Loucy (cell line): ENCODE data around the gene GRWD1.

Experiments
- H2AFZ ChIP-seq: fragments of 200-600 bp; sonication (generic); 2 replicates; pipeline ENCODE4 v1.6.0; 2016; ENCODE audit warnings: antibody characterized with exemption, mild to moderate bottlenecking, low read length, moderate library complexity
- H3F3A ChIP-seq: fragments of 200-600 bp; 2 replicates; pipeline ENCODE4 v1.6.0; 2016; ENCODE audit warnings: antibody characterized with exemption, low read depth, mild to moderate bottlenecking
- H3K27me3 ChIP-seq: fragments of 200-600 bp; sonication (generic); 2 replicates; pipeline ENCODE4 v1.6.1; 2014; ENCODE audit warnings: low read length, mild to moderate bottlenecking; ENCODE audit not compliant: insufficient read depth, poor library complexity, severe bottlenecking
- H3K36me3 ChIP-seq: fragments of 200-600 bp; sonication (generic); 2 replicates; pipeline ENCODE4 v1.6.1; 2016; ENCODE audit warnings: low read length; ENCODE audit not compliant: insufficient read depth
- H3K4me1 ChIP-seq: fragments of 200-600 bp; sonication (generic); 2 replicates; pipeline ENCODE4 v1.5.1; 2014; ENCODE audit warnings: low read length, mild to moderate bottlenecking; ENCODE audit not compliant: insufficient read depth, poor library complexity, severe bottlenecking
- H3K4me2 ChIP-seq: fragments of 200-600 bp; sonication (generic); 2 replicates; pipeline ENCODE4 v1.6.0; 2014; ENCODE audit warnings: antibody characterized with exemption, low read length, low read depth, mild to moderate bottlenecking; ENCODE audit not compliant: poor library complexity, severe bottlenecking
- H3K4me3 ChIP-seq: fragments of 200-600 bp; sonication (generic); 2 replicates; pipeline ENCODE4 v1.5.1; 2014; ENCODE audit warnings: low read length, mild to moderate bottlenecking, mixed read lengths; ENCODE audit not compliant: poor library complexity, severe bottlenecking
- H3K79me2 ChIP-seq: fragments of 200-600 bp; sonication (generic); 2 replicates; pipeline ENCODE4 v1.6.1; 2014; ENCODE audit warnings: low read length; ENCODE audit not compliant: insufficient read depth
- H3K9ac ChIP-seq: fragments of 200-600 bp; sonication (generic); 2 replicates; pipeline ENCODE4 v1.6.0; 2014; ENCODE audit warnings: mild to moderate bottlenecking, low read depth, low read length, moderate library complexity; ENCODE audit not compliant: poor library complexity, severe bottlenecking
- H3K9me2 ChIP-seq: fragments of 200-600 bp; sonication (generic); replicated peaks from 2 replicates; pipeline ENCODE4 v1.6.1; 2016; ENCODE audit warnings: low read depth, low read length, mixed read lengths
- H3K9me3 ChIP-seq: fragments of 200-600 bp; sonication (generic); 2 replicates; pipeline ENCODE4 v1.6.1; 2014; ENCODE audit warnings: mild to moderate bottlenecking, antibody characterized with exemption, low read length, low read depth; ENCODE audit not compliant: insufficient read depth
- H4K20me1 ChIP-seq: fragments of 200-600 bp; sonication (generic); 2 replicates; pipeline ENCODE4 v1.6.0; 2014; ENCODE audit warnings: antibody characterized with exemption, low read length, mild to moderate bottlenecking; ENCODE audit not compliant: insufficient read depth, poor library complexity, severe bottlenecking
- EZH2phosphoT487 ChIP-seq: fragments of 200-600 bp; IDR thresholded peaks from 2 replicates; pipeline ENCODE4 v1.6.1; 2018; ENCODE audit warnings: antibody characterized with exemption, mild to moderate bottlenecking, moderate library complexity, borderline replicate concordance
- TF ChIP-seq, protein P1 (sequence below): fragments of 200-600 bp; sonication (generic); conservative IDR thresholded peaks from 2 replicates; pipeline ENCODE4 v1.5.1; 2014; ENCODE audit warnings: mild to moderate bottlenecking, antibody characterized with exemption, low read length

Gene GRWD1

GRCh38 chr19:48397263-48398101 is 48.3 kb upstream of the GRWD1 start:
- no peaks in the 10 kb centered on the region for H3K36me3 ChIP-seq
- H3K4me3 ChIP-seq = no peak overlapping the region
- peaks cover 4% of the 10 kb centered on the region for H3K4me1 ChIP-seq
- H4K20me1 ChIP-seq = no peaks in the 10 kb centered on the region
- no peak overlapping the region for H2AFZ ChIP-seq
- H3K9me3 ChIP-seq = no peaks in the 10 kb centered on the region
- H3K4me2 ChIP-seq = no peak overlapping the region
- H3K9ac ChIP-seq = no peak overlapping the region
- H3K9me2 ChIP-seq = no peaks in the 10 kb centered on the region
- TF ChIP-seq, protein P1, sequence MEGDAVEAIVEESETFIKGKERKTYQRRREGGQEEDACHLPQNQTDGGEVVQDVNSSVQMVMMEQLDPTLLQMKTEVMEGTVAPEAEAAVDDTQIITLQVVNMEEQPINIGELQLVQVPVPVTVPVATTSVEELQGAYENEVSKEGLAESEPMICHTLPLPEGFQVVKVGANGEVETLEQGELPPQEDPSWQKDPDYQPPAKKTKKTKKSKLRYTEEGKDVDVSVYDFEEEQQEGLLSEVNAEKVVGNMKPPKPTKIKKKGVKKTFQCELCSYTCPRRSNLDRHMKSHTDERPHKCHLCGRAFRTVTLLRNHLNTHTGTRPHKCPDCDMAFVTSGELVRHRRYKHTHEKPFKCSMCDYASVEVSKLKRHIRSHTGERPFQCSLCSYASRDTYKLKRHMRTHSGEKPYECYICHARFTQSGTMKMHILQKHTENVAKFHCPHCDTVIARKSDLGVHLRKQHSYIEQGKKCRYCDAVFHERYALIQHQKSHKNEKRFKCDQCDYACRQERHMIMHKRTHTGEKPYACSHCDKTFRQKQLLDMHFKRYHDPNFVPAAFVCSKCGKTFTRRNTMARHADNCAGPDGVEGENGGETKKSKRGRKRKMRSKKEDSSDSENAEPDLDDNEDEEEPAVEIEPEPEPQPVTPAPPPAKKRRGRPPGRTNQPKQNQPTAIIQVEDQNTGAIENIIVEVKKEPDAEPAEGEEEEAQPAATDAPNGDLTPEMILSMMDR = no peak
- TF ChIP-seq EZH2phosphoT487 = no peak
- H3K79me2 ChIP-seq = no peaks in the 10 kb centered on the region
- H3K27me3 ChIP-seq = no peaks in the 10 kb centered on the region
- H3F3A ChIP-seq = no peaks in the 10 kb centered on the region

DNA sequence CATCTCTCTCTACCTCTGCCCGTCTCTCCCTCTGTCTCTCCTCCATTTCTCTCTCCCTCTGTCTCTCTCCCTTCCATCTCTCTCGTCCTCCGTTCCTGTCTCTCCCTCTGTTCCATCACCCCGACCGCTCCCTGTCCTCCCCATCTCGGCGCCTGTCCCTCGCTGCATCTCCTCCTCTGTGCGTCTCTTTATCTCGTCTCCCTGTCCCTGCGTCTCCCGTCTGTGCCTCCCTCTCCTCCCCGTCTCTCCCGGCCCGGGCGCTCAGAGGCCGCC is 47.7 kb upstream of the GRWD1 start:
- H3K9me3 ChIP-seq = no peaks in the 10 kb centered on the region
- no peak overlapping the region for H2AFZ ChIP-seq
- no peaks in the 10 kb centered on the region for H3K9me2 ChIP-seq
- H3K36me3 ChIP-seq = no peaks in the 10 kb centered on the region
- no peaks in the 10 kb centered on the region for H3K79me2 ChIP-seq
- H3F3A ChIP-seq = no peaks in the 10 kb centered on the region
- no peak overlapping the region for H3K4me3 ChIP-seq
- no peak overlapping the region for H3K9ac ChIP-seq
- H3K27me3 ChIP-seq = no peaks in the 10 kb centered on the region
- H3K4me1 ChIP-seq = peaks cover 4% of the 10 kb centered on the region
- no peaks in the 10 kb centered on the region for H4K20me1 ChIP-seq
- TF ChIP-seq, protein P1 = no peak
- TF ChIP-seq EZH2phosphoT487 = no peak
- no peak overlapping the region for H3K4me2 ChIP-seq

- H3K4me3 ChIP-seq = no peak overlapping the region
- no peak overlapping the region for H3K9ac ChIP-seq
Observed at GRCh38 chr19:48398375-48399235, 47.2 kb upstream of the GRWD1 start.

More at GRCh38 chr19:48398375-48399235, 47.2 kb upstream of the GRWD1 start:
- TF ChIP-seq, protein P1 = no peak
- TF ChIP-seq EZH2phosphoT487 = no peak
- H3K4me2 ChIP-seq = no peak overlapping the region
- no peaks in the 10 kb centered on the region for H3K27me3 ChIP-seq
- no peaks in the 10 kb centered on the region for H3F3A ChIP-seq
- peaks cover 4% of the 10 kb centered on the region for H3K4me1 ChIP-seq
- H3K9me2 ChIP-seq = no peaks in the 10 kb centered on the region
- no peaks in the 10 kb centered on the region for H4K20me1 ChIP-seq
- no peaks in the 10 kb centered on the region for H3K36me3 ChIP-seq
- H3K9me3 ChIP-seq = no peaks in the 10 kb centered on the region
- H2AFZ ChIP-seq = no peak overlapping the region
- no peaks in the 10 kb centered on the region for H3K79me2 ChIP-seq
